Lower lobe of right lung (tissue), 2 donors: ENCODE measurements around the gene TSPY3. TPM values are rescaled to one million over a fixed set of nuclear protein-coding genes. Genes with fewer than 3 reads are reported as not detected.
"Not testable (repeated sequence)": the region's sequence is repeated elsewhere in the genome, so short reads cannot be mapped to it uniquely, and the experiment has no call there.

ENCODE experiments used
- ATAC-seq, 2 donors: fragments of 200-7000 bp; cut with Tn5 transposase; one replicate each; pipeline ENCODE4 v1.9.1; 2020 to 2022; ENCODE audit warnings: mild to moderate bottlenecking in 2 of 2, moderate library complexity in 2 of 2
- DNase-seq: peaks from one replicate; pipeline ENCODE4 v3.0.0-alpha.2; 2020
- H3K27ac ChIP-seq: fragments of 200-600 bp; one replicate; pipeline ENCODE4 v1.8.0; 2022
- H3K27me3 ChIP-seq: fragments of 200-600 bp; one replicate; pipeline ENCODE4 v1.8.0; 2022; ENCODE audit warnings: low read depth
- H3K36me3 ChIP-seq: fragments of 200-600 bp; one replicate; pipeline ENCODE4 v1.8.0; 2022; ENCODE audit warnings: mild to moderate bottlenecking
- H3K4me1 ChIP-seq: fragments of 200-600 bp; one replicate; pipeline ENCODE4 v1.8.0; 2022
- H3K4me3 ChIP-seq: fragments of 200-600 bp; one replicate; pipeline ENCODE4 v1.8.0; 2022; ENCODE audit warnings: mild to moderate bottlenecking
- H3K9me3 ChIP-seq: fragments of 200-600 bp; one replicate; pipeline ENCODE4 v1.8.0; 2022
- intact Hi-C: fragments of 100-400 bp; cut with DNase I; formaldehyde crosslinking; loops from one replicate; pipeline ENCODE4 v1.11.0; 2022
- long read RNA-seq: library from polyadenylated mRNA; unstranded; transcript quantifications from one replicate; pipeline ENCODE4 v2.0.0, GENCODE V29; 2021
- total RNA-seq: library from RNA; stranded (reverse); fragmentation: NEBNext Ultra II Directional; extraction: Animal tissue kit (Norgen Biotek cat#: 25700); gene quantifications from one replicate; pipeline ENCODE4 v1.2.1, GENCODE V29; 2021
- donor health status: DM: no; HTN: yes; CAD: no; lungs with severe emphysema.

TSPY3 gene
- not detected for total RNA-seq
- long read RNA-seq, result 0 reads

GRCh38 chrY:9398121-9398520 lies at the start of gene TSPY3:
Gene TSPY3 (plus strand): TSS chrY:9398421. CDS start chrY:9398467, 46 bp downstream.
- H3K27ac ChIP-seq, H3K4me3 ChIP-seq, intact Hi-C loops, DNase-seq, ATAC-seq, H3K4me1 ChIP-seq, H3K36me3 ChIP-seq, H3K9me3 ChIP-seq, H3K27me3 ChIP-seq: not testable (repeated sequence)

GRCh38 chrY:9357497-9357896 lies 40.7 kb upstream of the TSPY3 start, which contains the start of gene TSPY8:
Gene TSPY8 (plus strand): TSS chrY:9357797. CDS start chrY:9357843, 46 bp downstream.
- H3K36me3 ChIP-seq, H3K27ac ChIP-seq, intact Hi-C loops, H3K27me3 ChIP-seq, H3K4me3 ChIP-seq, ATAC-seq, DNase-seq, H3K4me1 ChIP-seq, H3K9me3 ChIP-seq: not testable (repeated sequence)

DNA sequence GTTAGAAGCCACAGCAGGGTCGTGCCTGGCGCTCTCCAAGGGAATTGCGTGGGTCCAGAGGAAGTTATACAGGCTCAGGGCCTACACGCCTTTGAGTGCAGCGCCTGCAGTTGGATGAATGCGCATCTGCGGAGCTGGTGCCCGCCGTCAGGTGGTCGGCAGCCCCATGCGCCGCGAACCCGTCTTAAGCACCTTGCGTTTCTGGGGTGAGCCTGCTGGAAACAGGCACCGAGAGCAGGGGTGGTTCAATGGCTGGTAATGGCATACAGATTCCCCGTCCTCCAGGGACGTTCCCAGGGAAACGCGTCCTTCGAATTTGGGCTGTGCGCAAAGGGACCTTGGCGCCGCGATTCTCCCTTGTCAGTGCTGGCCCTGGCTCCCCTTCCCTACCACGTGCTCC lies 1.7 kb upstream of the TSPY3 start:
- DNase-seq, H3K9me3 ChIP-seq, intact Hi-C loops, H3K4me1 ChIP-seq, H3K36me3 ChIP-seq, H3K4me3 ChIP-seq, H3K27ac ChIP-seq, H3K27me3 ChIP-seq, ATAC-seq: not testable (repeated sequence)

Other genes starting within 250 kb of the TSPY3 start
- not detected for gene TSPY4, start 61.0 kb upstream of the TSPY3 start, total RNA-seq
- gene TSPY8, start 40.6 kb upstream of the TSPY3 start, total RNA-seq, result not detected
- not detected for gene TSPY1, start 68.5 kb downstream of the TSPY3 start, total RNA-seq
- gene TSPY9, start 88.8 kb downstream of the TSPY3 start, total RNA-seq, result not detected
- not detected for gene TSPY10, start 129.5 kb downstream of the TSPY3 start, total RNA-seq